Epithelial cell of proximal tubule (primary cell): ENCODE results near the gene CHEK1. TPM values are rescaled to one million over a fixed set of nuclear protein-coding genes. Genes with fewer than 3 reads are reported as not detected.

Source experiments
- DNase-seq: peaks from one replicate; pipeline ENCODE4 v3.0.0-alpha.2; 2011; ENCODE audit warnings: low read depth
- H3K4me3 ChIP-seq: 2 replicates; pipeline ENCODE4 v1.5.1; 2011; ENCODE audit warnings: low read depth, mild to moderate bottlenecking, low read length
- CTCF ChIP-seq: conservative IDR thresholded peaks from 2 replicates; pipeline ENCODE4 v1.5.1; 2012; ENCODE audit warnings: low read depth, mild to moderate bottlenecking, low read length
- total RNA-seq: library from RNA; depleted of rRNA; stranded (reverse); fragments of >200 nt; gene quantifications from 2 replicates; pipeline ENCODE4 v1.2.3, GENCODE V29; 2015

CHEK1 gene
- total RNA-seq, 1 donor from 2014 or later, result 43.2 TPM

- H3K4me3 ChIP-seq, result no peak overlapping the region
- no peak for DNase-seq
- no peak for TF ChIP-seq CTCF
These were observed 24.3 kb upstream of the CHEK1 start for GRCh38 chr11:125600663-125601062.

GRCh38 chr11:125603207-125603606 lies 21.8 kb upstream of the CHEK1 start:
- DNase-seq, result no peak
- no peak for TF ChIP-seq CTCF
- no peak overlapping the region for H3K4me3 ChIP-seq

GRCh38 chr11:125605417-125605816 lies 19.5 kb upstream of the CHEK1 start:
- no peak overlapping the region for H3K4me3 ChIP-seq
- TF ChIP-seq CTCF, result no peak
- no peak for DNase-seq

- no peak overlapping the region for H3K4me3 ChIP-seq
- no peak for DNase-seq
- TF ChIP-seq CTCF, result no peak
These were observed 15.4 kb upstream of the CHEK1 start for GRCh38 chr11:125609545-125609944.

- TF ChIP-seq CTCF, result no peak
- no peak overlapping the region for H3K4me3 ChIP-seq
- DNase-seq, result no peak
These were observed 6.6 kb upstream of the CHEK1 start for GRCh38 chr11:125618383-125618782.

- DNase-seq, result no peak
- TF ChIP-seq CTCF, result no peak
- no peak overlapping the region for H3K4me3 ChIP-seq
These were observed 3.0 kb upstream of the CHEK1 start for GRCh38 chr11:125621995-125622394.

GRCh38 chr11:125623064-125623463 lies 1.9 kb upstream of the CHEK1 start:
- DNase-seq, result no peak
- TF ChIP-seq CTCF, result no peak
- H3K4me3 ChIP-seq, result no peak overlapping the region
